ENCODE results near the gene LIF. TPM values are rescaled to one million over a fixed set of nuclear protein-coding genes. Genes with fewer than 3 reads are reported as not detected.
A peak's percentile ranks its signal among the peaks of the same experiment; 100 is the strongest.

Gene LIF
- polyA plus RNA-seq, 4 donors = 3.0 to 27.9 (median 6.0) TPM

- Histone ChIP-seq H3K4me1 (ENCODE audit: control insufficient read depth in 3 of 3, insufficient read depth in 2 of 3, low read depth in 1 of 3, low read length in 2 of 3) (peaks cover 0 to 21% (median 10%) of the 10 kb centered on the region in 3 donors), H3K36me3 (ENCODE audit: control insufficient read depth in 3 of 3, insufficient read depth in 2 of 3, low read depth in 1 of 3, low read length in 3 of 3) (no peaks in the 10 kb centered on the region), H3K4me3 (ENCODE audit: low read depth in 1 of 3, low read length in 3 of 3) (no peak overlapping the region), H3K9me3 (ENCODE audit: control insufficient read depth in 2 of 2, insufficient read depth in 1 of 2, low read depth in 1 of 2, low read length in 1 of 2) (peaks cover 0 to under 1% of the 10 kb centered on the region in 2 donors), H3K27ac (ENCODE audit: low read depth in 1 of 3, low read length in 2 of 3) (peak overlapping the region in 2 of 3 donors; percentile 68 to 90), H3K27me3 (ENCODE audit: control insufficient read depth in 3 of 3, insufficient read depth in 3 of 3, low read length in 3 of 3) (no peaks in the 10 kb centered on the region)
- FAIRE-seq (no peak), DNase-seq (no peak)
- WGBS, 3 donors = 34 to 69% (median 60%) methylated on average over 2 of the region's 2 CpGs
Measured at GRCh38 chr22:30196880-30197336, 49.7 kb downstream of the LIF start.

DNA sequence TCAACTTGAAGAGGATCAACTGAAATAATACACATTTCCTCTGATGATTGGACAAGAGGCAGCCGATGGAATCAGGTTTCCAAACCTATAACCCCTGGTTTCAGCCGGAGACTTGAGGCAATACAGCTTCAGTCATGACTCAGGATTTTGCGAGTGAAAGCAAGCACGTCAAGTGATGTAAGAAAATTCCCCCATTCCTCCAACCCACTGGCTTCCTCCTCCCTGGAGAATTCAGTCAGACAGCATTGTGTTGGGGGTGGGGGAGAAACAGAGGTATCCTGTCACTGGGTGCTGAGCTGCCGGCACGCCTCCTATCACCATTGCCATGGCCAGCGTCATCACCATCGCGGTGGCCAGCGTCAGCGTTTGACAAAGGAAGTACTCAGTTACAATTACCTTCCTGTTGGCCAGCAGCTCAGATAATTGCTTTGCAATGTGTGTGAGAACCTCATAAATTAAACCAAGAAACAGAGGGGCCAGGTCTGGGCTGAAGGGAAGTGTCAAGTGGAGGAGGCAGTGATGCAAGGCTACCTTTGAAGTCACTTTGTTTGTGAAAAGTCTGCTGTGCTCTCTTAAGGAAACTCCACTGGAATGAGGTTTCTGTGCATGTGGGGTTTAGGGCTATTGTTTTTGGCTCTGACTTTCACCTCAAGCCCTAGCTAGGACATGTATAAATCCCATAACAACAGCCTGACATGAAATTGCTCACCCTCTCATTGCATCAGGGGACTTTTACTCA, 50.2 kb downstream of the LIF start:
- peaks cover 0 to 21% (median 10%) of the 10 kb centered on the region in 3 donors for H3K4me1 ChIP-seq (ENCODE audit: control insufficient read depth in 3 of 3, insufficient read depth in 2 of 3, low read depth in 1 of 3, low read length in 2 of 3)
- H3K27me3 ChIP-seq (ENCODE audit: control insufficient read depth in 3 of 3, insufficient read depth in 3 of 3, low read length in 3 of 3) = no peaks in the 10 kb centered on the region
- no peaks in the 10 kb centered on the region for H3K9me3 ChIP-seq (ENCODE audit: control insufficient read depth in 2 of 2, insufficient read depth in 1 of 2, low read depth in 1 of 2, low read length in 1 of 2)
- H3K4me3 ChIP-seq (ENCODE audit: low read depth in 1 of 3, low read length in 3 of 3) = no peak overlapping the region
- no peaks in the 10 kb centered on the region for H3K36me3 ChIP-seq (ENCODE audit: control insufficient read depth in 3 of 3, insufficient read depth in 2 of 3, low read depth in 1 of 3, low read length in 3 of 3)
- DNase-seq = peak in 1 of 2 donors; percentile 79
- no peak for FAIRE-seq
- WGBS, 3 donors = 20 to 61% (median 45%) methylated on average over 11 of the region's 11 CpGs
- H3K27ac ChIP-seq (ENCODE audit: low read depth in 1 of 3, low read length in 2 of 3) = peak overlapping the region in 2 of 3 donors; percentile 68 to 90

DNA sequence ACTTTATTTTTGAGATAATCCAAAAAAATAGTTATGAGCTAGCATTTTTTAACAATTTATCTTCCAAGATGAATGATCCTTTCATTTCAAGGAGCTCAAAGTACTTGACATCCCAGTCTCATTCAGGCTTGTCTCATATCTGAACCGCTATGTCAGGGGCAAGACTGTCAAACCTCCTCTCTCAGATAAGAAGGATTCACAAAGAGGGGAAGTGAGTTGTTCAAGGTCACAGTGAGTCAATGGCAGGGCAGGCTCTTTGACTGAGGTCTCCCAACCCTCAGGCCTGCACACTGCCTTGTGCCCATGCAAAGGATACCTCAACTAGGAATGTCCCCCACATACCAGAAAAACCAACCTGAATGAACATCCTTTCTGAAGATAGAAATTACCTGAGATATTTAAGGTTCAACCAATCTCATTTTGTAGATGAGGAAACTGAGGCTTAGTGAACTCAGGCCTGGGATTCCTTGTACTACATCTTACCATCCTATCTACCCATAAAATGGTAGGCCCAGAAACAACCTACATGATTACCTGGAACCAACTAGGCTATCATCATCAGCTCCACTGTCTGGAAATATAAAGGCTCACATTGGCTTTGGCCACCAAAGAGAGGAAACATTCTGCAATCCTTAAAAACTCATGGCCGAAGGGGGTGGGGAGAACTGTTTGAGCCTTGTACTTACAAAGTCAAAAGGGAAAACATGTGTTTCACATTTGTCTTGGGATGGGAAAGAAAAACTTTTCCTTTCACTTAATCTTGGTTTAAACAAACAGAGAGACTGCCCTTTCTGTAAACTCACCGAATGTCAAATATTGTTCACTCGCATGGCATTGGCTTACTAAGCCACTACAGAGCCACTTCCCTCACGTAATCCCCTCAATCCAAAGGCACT, 51.1 kb downstream of the LIF start:
- Histone ChIP-seq H3K4me1 (ENCODE audit: control insufficient read depth in 3 of 3, insufficient read depth in 2 of 3, low read depth in 1 of 3, low read length in 2 of 3) (peaks cover 0 to 21% (median 10%) of the 10 kb centered on the region in 3 donors), H3K9me3 (ENCODE audit: control insufficient read depth in 2 of 2, insufficient read depth in 1 of 2, low read depth in 1 of 2, low read length in 1 of 2) (no peaks in the 10 kb centered on the region), H3K4me3 (ENCODE audit: low read depth in 1 of 3, low read length in 3 of 3) (no peak overlapping the region), H3K27ac (ENCODE audit: low read depth in 1 of 3, low read length in 2 of 3) (peak overlapping the region; percentile 17 to 90 (median 68)), H3K36me3 (ENCODE audit: control insufficient read depth in 3 of 3, insufficient read depth in 2 of 3, low read depth in 1 of 3, low read length in 3 of 3) (no peaks in the 10 kb centered on the region), H3K27me3 (ENCODE audit: control insufficient read depth in 3 of 3, insufficient read depth in 3 of 3, low read length in 3 of 3) (no peaks in the 10 kb centered on the region)
- FAIRE-seq = no peak
- 68 to 85% (median 77%) methylated on average over 5 of the region's 5 CpGs for WGBS, 3 donors
- DNase-seq = no peak

DNA sequence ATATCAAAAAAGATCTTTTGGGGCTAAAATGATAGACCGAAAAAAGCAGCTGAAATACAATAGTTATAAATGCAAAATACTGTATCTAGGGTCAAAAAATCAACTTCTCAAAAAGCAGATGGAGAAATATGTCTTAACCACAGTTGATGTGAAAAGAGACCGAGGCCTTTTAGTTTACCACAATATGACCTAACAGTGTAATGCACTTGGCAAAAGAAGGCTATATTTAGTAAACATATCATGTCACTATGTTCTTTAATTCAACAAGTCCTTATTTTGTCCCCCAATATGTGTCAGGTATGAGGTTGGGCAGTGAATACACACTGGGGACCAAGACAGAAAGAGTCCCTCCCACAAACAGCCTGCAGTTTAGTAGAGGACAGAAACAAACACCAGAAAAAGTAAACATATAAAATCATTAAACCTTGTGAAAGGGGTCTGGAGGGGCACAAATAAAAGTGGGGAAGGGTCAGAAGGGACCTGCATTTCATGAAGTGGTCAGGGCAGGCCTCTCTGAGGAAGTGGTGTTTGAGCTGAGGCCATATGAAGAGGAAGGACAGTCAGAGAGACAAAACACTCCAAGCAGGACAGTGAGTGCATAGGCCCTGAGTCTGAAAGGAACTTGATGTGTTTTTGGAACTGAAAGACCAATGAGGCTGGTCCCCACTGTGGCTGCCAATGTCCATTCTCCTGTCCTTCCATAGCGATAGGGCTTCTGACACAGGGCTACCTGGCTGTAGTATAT, 53.4 kb downstream of the LIF start:
- H3K36me3 ChIP-seq (ENCODE audit: control insufficient read depth in 3 of 3, insufficient read depth in 2 of 3, low read depth in 1 of 3, low read length in 3 of 3) = no peaks in the 10 kb centered on the region

GRCh38 chr22:30192427-30192826, 54.1 kb downstream of the LIF start:
- Histone ChIP-seq H3K4me1 (ENCODE audit: control insufficient read depth in 3 of 3, insufficient read depth in 2 of 3, low read depth in 1 of 3, low read length in 2 of 3) (peaks cover 0 to 21% (median 10%) of the 10 kb centered on the region in 3 donors), H3K4me3 (ENCODE audit: low read depth in 1 of 3, low read length in 3 of 3) (no peak overlapping the region), H3K9me3 (ENCODE audit: control insufficient read depth in 2 of 2, insufficient read depth in 1 of 2, low read depth in 1 of 2, low read length in 1 of 2) (no peaks in the 10 kb centered on the region), H3K27ac (ENCODE audit: low read depth in 1 of 3, low read length in 2 of 3) (peak overlapping the region in 1 of 3 donors; percentile 67), H3K36me3 (ENCODE audit: control insufficient read depth in 3 of 3, insufficient read depth in 2 of 3, low read depth in 1 of 3, low read length in 3 of 3) (no peaks in the 10 kb centered on the region), H3K27me3 (ENCODE audit: control insufficient read depth in 3 of 3, insufficient read depth in 3 of 3, low read length in 3 of 3) (no peaks in the 10 kb centered on the region)
- FAIRE-seq (no peak), DNase-seq (no peak)
- WGBS, 3 donors = 87 to 93% (median 92%) methylated on average over 1 of the region's 1 CpG

More for the DNA sequence above, 53.4 kb downstream of the LIF start:
- Histone ChIP-seq H3K9me3 (ENCODE audit: control insufficient read depth in 2 of 2, insufficient read depth in 1 of 2, low read depth in 1 of 2, low read length in 1 of 2) (no peaks in the 10 kb centered on the region), H3K4me1 (ENCODE audit: control insufficient read depth in 3 of 3, insufficient read depth in 2 of 3, low read depth in 1 of 3, low read length in 2 of 3) (peaks cover 0 to 21% (median 10%) of the 10 kb centered on the region in 3 donors), H3K27me3 (ENCODE audit: control insufficient read depth in 3 of 3, insufficient read depth in 3 of 3, low read length in 3 of 3) (no peaks in the 10 kb centered on the region), H3K4me3 (ENCODE audit: low read depth in 1 of 3, low read length in 3 of 3) (no peak overlapping the region), H3K27ac (ENCODE audit: low read depth in 1 of 3, low read length in 2 of 3) (peak overlapping the region in 1 of 3 donors; percentile 79)
- WGBS, 3 donors = 85 to 91% (median 86%) methylated on average over 3 of the region's 3 CpGs
- FAIRE-seq (no peak), DNase-seq (no peak)

DNA sequence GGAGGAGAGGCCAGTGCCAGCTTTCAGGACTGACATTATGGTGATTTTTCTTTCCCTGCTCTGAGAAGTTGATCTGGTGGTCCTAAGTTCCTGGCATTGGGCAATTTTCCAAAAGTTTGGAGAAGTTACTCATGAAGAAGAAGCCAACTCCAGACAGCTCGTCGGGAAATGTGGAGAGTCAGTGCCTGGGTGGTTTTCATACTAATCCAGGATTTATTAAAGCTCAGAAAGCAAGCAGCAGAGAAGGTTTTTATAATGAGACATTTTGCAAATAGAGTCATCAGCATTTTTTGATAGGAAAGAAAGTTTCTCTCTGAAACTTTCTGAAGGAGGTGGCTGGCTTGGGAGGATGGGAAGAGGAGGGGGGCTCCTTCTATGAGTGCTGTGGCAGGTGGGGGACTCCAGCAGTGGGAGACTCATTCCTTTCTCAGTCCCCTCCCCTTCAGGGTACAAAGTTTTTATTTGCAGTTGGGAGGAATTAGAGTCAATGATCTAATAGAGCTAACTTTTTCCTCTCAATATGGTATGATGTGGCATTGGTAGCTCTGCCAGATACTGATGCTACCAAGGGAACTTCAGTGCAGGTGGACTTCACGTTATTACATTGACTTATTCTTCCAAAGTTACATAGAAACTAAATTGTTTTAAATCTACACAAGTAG, 55.4 kb downstream of the LIF start:
- no peak overlapping the region for H3K27ac ChIP-seq (ENCODE audit: low read depth in 1 of 3, low read length in 2 of 3)
- peaks cover 0 to 18% (median 4%) of the 10 kb centered on the region in 3 donors for H3K4me1 ChIP-seq (ENCODE audit: control insufficient read depth in 3 of 3, insufficient read depth in 2 of 3, low read depth in 1 of 3, low read length in 2 of 3)
- no peaks in the 10 kb centered on the region for H3K36me3 ChIP-seq (ENCODE audit: control insufficient read depth in 3 of 3, insufficient read depth in 2 of 3, low read depth in 1 of 3, low read length in 3 of 3)
- FAIRE-seq (no peak), DNase-seq (no peak)
- H3K9me3 ChIP-seq (ENCODE audit: control insufficient read depth in 2 of 2, insufficient read depth in 1 of 2, low read depth in 1 of 2, low read length in 1 of 2) = no peaks in the 10 kb centered on the region
- 70 to 79% (median 76%) methylated on average over 3 of the region's 3 CpGs for WGBS, 3 donors
- H3K27me3 ChIP-seq (ENCODE audit: control insufficient read depth in 3 of 3, insufficient read depth in 3 of 3, low read length in 3 of 3) = no peaks in the 10 kb centered on the region
- no peak overlapping the region for H3K4me3 ChIP-seq (ENCODE audit: low read depth in 1 of 3, low read length in 3 of 3)

DNA sequence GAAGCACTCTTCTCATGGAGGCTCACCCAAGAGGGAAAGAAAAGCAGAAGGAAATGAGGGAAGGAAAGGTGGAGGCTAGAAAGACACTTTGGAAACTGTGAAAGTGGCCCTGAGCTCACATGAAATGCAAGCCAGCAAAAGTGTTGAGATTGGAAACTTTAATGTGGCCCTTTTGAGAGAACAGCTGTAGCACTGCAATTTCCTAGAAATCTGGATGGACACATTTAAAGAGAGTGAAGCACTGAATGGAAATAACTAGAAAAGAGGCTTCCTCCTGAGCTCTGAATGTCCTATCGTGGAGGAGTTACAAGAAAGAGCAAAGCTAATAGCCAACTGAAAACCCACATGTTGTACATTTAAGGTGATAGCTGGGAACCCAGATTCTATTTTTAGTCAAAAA, 56.0 kb downstream of the LIF start:
- Histone ChIP-seq H3K4me1 (ENCODE audit: control insufficient read depth in 3 of 3, insufficient read depth in 2 of 3, low read depth in 1 of 3, low read length in 2 of 3) (peaks cover 0 to 16% (median 4%) of the 10 kb centered on the region in 3 donors), H3K4me3 (ENCODE audit: low read depth in 1 of 3, low read length in 3 of 3) (no peak overlapping the region), H3K27ac (ENCODE audit: low read depth in 1 of 3, low read length in 2 of 3) (no peak overlapping the region), H3K9me3 (ENCODE audit: control insufficient read depth in 2 of 2, insufficient read depth in 1 of 2, low read depth in 1 of 2, low read length in 1 of 2) (no peaks in the 10 kb centered on the region), H3K27me3 (ENCODE audit: control insufficient read depth in 3 of 3, insufficient read depth in 3 of 3, low read length in 3 of 3) (no peaks in the 10 kb centered on the region), H3K36me3 (ENCODE audit: control insufficient read depth in 3 of 3, insufficient read depth in 2 of 3, low read depth in 1 of 3, low read length in 3 of 3) (no peaks in the 10 kb centered on the region)
- FAIRE-seq (no peak), DNase-seq (no peak)
- 78 to 84% (median 80%) methylated on average over 1 of the region's 1 CpG for whole genome bisulfite sequencing, 3 donors

All from small intestine (tissue), 7 donors.